Bone marrow (tissue), 2 donors: ENCODE measurements around the gene ANO4.
A peak's percentile ranks its signal among the peaks of the same experiment; 100 is the strongest.
"Not testable (repeated sequence)": the region's sequence is repeated elsewhere in the genome, so short reads cannot be mapped to it uniquely, and the experiment has no call there.

Experiments used
- DNase-seq, 2 donors: peaks; one replicate each; lab custom pipeline; 2025; lab: John Stamatoyannopoulos, UW

Gene ANO4

DNA sequence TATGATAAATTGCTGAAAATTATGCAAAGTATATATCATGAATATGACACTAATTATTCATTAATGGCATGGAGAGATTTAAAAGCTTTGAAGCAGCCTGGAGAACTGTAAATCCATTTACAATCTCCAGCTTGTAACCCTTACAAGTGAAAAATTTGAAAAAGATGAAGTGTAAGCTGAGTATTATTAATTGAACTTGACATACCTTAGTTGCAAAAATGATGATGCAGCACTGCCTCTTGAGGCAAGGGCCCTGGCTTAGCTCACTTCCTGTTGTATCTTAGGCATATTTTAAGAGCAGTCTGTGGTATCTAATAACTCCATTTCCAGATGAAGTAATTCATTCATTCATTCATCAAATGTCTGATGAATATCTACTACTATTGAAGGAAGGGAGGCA lies 158.6 kb downstream of the ANO4 start:
- no peak for DNase-seq

GRCh38 chr12:100953677-100954076 lies 159.1 kb downstream of the ANO4 start:
- DNase-seq: no peak

DNA sequence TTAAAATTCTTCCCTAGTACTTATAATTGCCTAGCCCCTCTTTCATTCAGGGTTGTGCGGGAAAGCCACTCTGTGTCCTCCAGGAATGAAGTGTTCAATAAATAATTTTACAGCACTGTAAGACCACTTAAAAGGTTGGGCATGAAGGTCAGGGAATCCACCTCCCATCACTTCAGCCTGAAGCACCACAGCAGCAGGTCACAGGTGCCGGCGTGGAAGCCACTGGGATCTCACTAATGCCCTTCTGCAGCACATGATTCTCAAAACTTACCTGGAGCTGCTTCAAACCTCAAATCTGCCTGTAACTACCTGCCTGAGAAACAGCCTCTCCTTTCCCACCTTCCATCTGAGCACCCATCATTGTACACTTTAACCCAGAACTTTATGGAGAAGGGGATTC lies 159.5 kb downstream of the ANO4 start:
- DNase-seq: no peak

DNA sequence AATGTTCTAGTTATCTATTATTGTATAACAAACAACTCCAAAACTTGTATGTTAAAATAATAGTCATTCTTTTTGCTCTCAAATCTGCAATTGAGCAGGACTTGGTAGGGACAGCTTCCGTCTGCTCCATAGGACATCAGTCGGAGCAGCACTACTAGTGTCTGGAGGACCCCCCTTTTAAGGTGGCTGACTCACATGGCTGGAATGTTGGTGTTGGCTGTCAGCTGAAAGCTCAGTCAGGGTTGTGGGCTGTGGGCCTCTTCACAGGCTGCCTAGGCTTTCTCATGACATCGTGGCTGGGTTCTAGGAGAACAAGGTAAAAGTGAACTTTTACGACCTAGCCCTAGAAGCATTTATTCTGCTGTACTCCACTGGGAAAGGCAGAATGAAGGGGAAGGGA lies 160.6 kb downstream of the ANO4 start:
- DNase-seq: no peak

DNA sequence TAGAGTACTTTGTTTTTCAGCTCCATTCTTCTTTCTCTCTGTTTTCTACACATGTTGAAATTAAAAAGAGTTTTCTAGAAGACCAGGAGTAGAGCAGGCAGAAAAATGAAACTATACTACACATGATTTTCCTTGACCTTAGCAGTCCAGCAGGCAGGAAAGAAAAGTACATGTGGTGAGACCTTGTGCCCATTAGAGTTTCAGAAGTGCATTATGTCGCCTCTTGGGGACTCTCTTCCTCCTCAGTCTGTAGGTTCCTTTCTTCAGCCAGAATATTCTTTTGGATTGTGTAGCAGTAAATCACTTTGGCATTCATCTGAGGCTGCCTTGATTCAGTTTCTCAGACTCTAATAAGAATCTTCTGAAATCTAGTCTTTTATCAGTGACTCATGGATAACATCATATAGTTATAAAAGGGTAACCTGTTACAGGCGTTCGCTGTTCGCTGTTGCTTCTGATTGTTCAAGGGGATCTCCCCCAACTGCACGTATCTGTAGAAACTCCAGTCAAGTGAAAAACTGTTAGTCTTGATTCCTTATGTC lies 161.8 kb downstream of the ANO4 start:
- no peak for DNase-seq

GRCh38 chr12:100959481-100959880 lies 164.9 kb downstream of the ANO4 start:
- no peak for DNase-seq

DNA sequence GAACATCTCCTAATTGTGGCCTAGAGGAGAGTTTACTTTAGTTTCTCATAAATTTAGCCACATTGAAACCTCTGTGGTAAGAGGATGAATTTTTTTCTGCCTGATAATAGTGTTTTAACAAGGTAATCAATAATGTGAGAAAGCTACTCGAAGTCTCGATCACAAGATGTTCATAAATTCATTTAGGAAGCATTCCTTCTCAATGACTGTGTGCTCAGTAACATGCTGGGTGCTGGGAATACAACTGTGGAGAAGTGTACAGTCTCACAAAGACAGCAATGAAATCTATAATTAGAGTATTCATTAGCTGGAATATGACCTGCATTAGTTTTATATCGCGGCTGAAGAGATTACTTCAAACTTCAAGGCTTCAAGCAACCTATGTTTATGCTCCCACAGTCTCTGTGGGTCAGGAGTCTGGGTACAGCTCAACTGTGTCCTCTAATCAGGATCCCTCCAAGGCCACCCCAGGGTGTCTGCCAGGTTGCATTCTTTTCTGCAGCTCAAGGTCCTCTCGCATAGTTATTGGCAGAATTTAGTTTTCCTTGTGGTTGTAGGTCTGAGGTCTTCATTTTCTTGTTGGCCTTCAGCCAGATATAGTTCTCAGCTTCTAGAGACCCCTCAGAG lies 167.6 kb downstream of the ANO4 start:
- no peak for DNase-seq

DNA sequence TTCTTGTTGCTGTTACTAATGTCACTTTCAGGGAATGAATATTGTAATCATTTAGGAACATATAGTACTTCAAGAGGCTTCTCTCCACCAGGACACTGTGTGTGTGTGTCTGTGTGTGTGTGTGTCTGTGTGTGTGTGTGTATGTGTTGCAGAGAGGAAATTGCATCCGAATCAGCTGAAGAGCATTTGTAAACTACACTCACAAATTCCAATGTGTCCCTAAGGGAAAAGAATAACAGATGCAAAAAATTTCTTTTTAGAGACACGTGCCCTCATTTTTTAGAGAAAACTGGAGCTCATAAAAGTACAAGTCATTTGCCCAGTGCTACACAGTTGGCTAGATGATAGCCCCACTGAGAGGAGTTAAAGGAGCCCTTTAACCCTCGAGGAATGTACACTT lies 168.8 kb downstream of the ANO4 start:
- no peak for DNase-seq

DNA sequence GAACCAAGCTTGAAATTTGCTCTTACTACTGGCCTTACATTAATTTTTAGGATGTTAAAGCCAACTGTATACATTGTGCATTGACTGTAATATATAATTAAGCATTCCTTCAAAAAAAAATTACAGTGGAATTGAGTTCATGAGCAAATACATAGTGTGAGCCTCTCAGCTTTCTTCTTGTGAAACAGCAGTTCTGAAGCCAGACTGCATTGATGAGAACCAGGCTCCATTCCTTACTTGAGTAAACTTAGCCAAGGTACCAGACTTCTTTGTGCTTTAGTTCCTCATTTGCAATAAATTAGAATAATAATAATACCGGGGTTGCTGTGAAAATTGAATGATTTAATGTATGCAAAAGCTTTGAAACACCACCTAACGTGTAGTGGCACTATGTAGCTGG lies 169.5 kb downstream of the ANO4 start:
- DNase-seq: no peak

DNA sequence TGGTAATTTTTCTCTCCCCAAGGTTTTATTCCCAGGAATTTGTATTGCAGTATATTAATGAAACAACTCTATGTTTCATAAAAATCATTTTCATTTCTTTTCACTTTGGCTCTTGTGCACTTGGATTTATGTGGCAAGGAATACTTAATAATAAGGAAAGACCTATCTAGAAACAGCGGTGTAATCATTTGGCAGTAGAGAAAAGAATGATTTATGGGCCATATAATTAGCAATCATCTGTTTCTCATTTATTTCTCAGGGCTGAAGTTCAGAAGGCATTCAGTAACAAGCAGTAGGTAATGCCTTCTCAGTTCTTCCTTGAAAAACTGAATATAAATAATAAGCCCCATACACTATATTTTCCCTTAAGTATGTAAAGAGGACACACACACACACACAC lies 172.6 kb downstream of the ANO4 start:
- DNase-seq: no peak

DNA sequence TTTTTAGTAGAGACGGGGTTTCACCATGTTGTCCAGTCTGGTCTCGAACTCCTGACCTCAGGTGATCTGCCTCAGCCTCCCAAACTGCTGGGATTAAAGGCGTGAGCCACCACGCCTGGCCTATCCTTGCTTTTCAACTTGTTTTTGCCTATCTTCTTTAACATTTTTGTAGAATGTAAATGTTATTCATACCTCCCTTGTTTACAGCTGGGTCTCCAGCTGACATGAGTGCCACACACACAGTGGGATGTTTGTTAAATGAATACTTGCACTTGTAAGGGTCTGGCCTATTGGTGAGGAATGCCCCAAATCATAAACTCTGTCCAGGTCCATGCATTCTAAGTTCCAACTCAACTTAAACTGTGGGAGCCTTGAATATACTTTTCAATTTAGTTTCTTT lies 176.3 kb downstream of the ANO4 start:
- DNase-seq: no peak

GRCh38 chr12:100972121-100972520 lies 177.5 kb downstream of the ANO4 start:
- DNase-seq: no peak

DNA sequence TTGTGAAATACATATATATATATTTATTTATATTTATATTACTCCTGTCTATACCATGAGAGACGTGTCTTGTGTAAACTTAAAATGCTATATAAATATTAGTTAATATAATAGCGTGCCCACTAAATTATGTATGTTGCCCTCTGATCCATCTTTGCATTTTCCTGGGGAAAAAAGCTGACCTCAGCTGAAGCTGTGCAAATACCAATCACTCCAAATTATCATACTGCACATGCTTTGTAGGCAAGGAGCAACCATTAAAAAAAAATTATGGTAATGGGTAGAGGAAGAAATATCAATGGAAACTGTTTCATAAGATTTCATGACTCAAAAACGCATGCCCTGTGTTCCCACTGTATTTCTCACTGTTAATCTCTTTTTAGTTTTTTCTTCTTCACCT lies 179.8 kb downstream of the ANO4 start:
- DNase-seq: no peak

DNA sequence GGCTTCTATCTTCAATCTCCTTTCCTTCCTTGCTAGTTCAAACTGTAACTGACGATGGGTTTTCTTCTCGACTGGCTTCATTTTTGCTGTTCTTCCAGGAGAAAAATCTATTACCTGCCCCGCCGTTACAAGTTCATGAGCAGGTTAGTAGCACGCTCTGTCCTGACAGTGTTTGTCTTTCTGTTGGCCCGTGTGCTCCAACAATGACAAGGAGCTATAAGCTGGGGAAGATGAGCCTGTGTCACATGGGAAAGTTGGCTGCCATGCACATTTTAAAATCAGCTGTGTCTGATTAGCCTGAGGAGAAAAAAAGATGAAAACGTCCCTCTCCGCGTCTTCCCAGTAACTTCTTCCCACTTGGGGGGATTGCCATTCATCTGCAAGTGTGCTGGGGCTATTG lies 180.2 kb downstream of the ANO4 start:
- DNase-seq: no peak

DNA sequence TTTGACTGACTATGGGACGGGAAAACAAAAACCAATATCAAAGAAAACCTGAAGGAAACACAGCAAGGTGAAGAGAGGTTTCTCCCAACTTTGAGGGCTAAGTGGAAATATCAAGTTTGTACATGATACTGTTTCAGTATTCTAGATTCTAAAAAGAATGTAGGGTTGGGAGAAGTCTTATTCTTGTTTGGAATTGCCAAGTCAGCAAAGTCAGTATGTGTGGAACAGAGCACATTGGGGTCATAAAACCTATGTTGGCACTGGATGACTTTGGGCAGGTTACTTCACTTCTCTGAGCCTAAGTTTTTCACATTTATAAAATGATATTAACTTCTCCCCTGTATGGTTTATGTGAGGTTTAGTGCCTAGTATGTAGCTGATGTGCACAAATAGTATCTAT lies 182.2 kb downstream of the ANO4 start:
- DNase-seq: no peak

GRCh38 chr12:100980856-100981255 lies 186.3 kb downstream of the ANO4 start:
- DNase-seq: no peak

DNA sequence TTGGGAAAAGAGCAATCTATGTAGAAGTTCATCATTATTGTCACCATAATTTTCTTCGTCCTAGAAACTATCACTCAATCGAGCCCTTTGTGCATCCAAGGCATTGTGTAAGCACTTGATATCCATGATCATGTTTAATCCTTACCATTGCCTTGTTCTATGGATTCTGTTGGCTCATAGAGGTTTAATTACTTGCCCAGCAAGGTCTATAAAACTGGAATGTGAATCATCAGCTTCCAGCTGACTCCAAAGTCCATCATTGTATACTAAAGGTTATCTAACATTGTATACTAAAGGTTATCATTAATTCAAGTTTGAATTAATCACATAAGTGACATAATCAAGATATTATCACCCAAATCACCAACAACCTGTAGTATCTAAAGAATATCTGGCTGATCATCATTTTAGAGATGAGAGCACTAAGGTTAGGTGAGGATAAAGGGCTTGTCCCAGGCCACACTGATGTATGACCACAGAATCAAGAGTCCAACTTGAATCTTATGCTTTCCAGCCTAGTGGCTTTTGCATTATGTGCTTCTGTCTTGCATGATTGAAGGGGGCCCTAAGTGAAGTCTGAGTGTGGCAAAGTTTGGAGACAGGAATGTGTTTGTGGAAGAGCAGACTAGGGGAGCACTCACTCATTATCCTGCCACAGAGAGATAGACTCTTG lies 188.1 kb downstream of the ANO4 start:
- no peak for DNase-seq

DNA sequence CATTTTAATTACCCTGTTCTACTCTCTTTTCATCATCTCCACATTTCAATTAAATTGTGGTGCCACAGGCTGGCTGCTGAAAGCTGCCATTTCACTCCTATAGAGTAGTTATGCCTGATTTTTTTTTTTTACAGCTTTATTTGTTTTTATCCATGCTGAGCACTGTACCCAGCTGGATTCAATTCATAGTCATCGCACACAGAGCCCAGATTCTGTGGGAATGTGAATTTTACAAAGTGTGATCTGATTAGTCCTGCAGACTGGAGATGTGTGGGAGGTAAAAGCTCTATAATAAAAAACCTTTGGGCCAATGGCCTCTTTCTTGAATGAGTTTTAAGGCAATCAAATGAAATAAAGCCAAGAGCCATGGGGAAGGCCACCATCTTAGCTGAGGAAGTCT lies 190.2 kb downstream of the ANO4 start:
- no peak for DNase-seq

DNA sequence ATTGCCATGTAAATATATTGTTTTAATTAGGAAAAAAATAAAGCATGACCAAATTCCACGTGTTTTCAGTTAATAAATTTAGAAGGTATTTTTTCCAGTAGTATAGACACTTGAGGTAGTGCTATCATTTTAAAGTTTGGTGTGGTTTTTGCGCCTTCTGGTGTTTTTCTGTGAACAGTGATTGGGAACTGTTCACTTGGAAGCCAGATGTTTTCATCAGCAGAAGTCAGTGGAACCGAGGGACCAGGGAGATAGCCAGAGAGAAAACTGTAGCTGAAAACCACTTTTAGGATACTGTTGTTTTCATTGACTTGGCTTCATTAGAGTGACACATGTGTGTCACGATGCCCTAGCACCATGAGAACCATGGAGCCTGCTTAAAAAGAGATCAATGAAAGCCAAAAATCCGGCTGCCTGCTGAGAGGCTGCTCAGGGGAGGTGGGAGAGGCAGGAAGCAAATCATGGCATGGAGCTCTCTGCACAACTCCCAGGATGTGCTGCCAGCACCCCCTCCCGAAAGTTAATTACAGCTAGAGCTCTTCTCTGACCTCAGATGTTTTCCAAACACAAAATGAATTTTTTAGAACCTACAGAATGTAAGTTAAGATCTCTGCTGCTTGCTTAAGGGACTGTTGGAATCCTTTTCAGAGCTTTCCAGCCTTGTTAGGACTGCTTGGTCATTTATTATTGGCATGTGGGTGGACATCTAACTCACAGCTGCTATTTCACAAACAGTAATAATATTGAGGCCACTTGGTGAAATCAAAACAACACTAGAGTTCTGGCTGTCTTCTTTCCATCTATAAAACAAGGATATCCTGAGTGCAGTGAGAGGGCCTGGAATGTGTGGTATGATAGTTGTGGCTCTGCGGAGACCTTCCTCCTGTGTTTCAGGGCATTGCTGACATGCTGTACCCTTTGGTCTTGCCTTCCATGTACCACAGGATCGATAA lies 192.3 kb downstream of the ANO4 start:
- no peak for DNase-seq

DNA sequence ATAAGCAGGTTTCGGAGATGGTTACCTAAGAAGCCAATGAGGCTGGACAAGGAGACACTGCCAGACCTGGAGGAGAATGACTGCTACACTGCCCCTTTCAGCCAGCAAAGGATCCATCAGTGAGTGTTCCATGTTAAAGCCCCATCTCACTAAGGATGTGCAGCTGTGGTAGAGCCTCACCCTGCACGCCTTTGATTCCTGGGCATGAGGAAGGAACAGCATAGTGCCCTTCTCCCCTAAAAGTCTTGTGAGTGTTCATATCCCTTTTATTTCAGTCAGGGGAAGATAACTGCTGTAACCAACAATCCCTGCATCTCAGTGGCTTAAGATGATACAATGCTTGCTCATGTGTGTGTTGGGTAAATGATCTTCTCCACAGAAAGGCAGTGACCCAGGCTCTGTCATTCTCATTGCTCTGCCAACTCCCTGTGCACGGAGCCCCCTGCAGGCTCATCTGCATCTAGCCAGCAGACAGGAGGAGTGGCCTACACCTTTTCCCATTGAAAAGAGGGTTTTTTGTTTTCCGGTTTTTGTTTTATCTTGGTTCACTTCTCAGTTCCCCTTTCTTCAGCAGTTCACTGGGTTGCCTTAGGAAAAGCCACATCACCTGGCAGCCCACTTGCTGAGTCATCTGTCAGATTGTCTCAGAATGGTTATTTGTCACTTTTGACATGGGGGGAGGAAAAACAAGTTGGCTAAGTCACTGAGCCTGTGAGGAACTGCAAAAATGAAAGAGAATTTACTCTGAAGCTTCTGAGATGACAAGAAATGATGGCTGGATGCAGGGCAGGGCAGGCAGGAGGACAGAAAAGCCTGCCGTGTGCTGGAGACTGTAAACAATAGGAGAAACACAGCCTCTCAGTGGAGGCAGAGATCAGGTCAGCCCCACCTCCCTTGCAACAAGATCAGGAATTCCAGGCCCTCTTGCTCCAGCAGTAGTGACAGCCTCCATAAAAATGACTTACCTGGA lies 193.3 kb downstream of the ANO4 start:
- DNase-seq: peak; percentile 1 to 97

DNA sequence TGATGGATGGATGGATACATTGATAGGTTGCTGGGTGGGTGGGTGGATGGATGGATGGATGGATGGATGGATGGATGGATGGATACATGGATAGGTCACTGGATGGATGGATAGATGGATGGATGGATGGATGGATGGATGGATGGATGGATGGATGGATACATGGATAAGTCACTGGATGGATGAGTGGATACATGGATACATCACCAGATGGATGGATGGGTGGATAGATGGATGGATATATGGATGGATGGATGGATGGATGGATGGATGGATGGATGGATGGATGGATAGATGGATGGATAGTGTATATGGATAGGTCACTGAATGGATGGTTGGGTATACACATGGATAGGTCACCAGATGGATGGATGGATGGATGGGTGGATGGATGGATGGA lies 194.9 kb downstream of the ANO4 start:
- DNase-seq: not testable (repeated sequence)

DNA sequence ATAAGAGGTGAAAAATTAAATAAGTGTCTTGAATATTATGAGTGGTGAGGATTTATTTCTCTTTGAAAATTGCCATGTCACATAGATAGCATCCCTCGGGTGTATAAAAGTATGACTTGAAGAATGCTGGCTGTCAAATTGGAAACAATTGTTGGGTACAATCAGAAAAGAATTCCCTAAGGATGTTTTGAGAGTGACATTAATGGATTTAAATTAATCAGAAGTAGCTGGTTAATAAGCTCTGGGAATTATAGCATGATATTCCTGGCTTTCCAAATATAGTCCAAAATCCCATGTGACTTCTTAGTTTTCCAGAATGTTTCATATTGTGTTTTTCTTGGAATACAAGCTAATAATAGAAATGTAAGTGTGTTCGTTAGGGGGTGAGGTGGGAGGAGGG lies 196.5 kb downstream of the ANO4 start:
- no peak for DNase-seq
